ENCODE measurements around the gene SYCE1.
A peak's percentile ranks its signal among the peaks of the same experiment; 100 is the strongest.
"Not testable (repeated sequence)": the region's sequence is repeated elsewhere in the genome, so short reads cannot be mapped to it uniquely, and the experiment has no call there.

Gene SYCE1

DNA sequence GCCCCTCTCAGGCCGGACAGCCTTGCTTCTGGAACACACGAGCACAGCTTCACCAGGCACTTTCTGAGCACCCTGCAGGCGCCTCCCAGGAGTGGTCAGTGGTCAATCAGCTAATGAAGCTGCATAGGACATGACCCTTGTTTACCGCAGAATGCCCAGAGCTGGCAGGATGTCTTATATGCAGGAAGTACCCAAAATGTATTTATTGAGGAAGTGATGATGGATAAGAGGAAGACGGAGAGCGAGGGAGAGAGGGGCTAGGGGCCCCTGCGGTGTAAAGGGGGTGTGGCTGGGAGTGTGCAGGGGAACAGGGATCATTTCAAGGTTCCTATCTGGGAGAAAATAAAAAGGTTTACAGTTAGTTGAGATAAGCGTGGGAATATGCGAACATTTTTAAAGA, 34.9 kb downstream of the SYCE1 start:
- no peak for ATAC-seq
- H3K36me3 Mint-ChIP-seq, result no peaks in the 10 kb centered on the region
- H3K27me3 Mint-ChIP-seq, result peaks cover 87% of the 10 kb centered on the region
- no peak overlapping the region for H3K4me3 Mint-ChIP-seq
- H3K27ac Mint-ChIP-seq, result no peak overlapping the region
- H3K9me3 Mint-ChIP-seq, result no peaks in the 10 kb centered on the region
- H3K4me1 Mint-ChIP-seq, result peaks cover 22% of the 10 kb centered on the region

DNA sequence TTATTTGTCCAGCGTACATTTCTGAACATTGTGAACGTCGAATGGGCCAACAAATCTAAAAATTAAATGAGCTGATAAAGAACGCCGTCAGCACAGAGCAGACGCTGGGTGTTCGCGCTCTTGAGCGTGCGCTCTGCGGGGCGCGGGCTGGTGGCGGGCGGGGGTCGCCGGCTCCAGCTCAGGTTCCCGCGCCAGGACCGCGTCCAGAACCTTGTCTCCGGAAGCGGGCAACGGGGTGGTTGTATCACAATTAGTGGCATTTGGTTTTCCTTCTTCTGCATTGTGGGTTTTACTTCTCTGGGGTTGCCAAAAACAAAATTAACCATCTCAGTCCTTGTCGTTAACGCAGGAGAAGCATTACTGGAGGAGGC, 35.8 kb downstream of the SYCE1 start:
- Mint-ChIP-seq H3K4me3 (peak overlapping the region; percentile 44), H3K9me3 (no peaks in the 10 kb centered on the region), H3K4me1 (peaks cover 22% of the 10 kb centered on the region), H3K36me3 (no peaks in the 10 kb centered on the region), H3K27ac (no peak overlapping the region), H3K27me3 (peaks cover 89% of the 10 kb centered on the region)
- ATAC-seq, result no peak

GRCh38 chr10:133528845-133529575, 36.4 kb downstream of the SYCE1 start:
- Mint-ChIP-seq H3K4me1 (peaks cover 22% of the 10 kb centered on the region), H3K27ac (no peak overlapping the region), H3K4me3 (peak overlapping the region; percentile 55), H3K36me3 (no peaks in the 10 kb centered on the region), H3K27me3 (peaks cover 86% of the 10 kb centered on the region), H3K9me3 (no peaks in the 10 kb centered on the region)
- ATAC-seq, result no peak

DNA sequence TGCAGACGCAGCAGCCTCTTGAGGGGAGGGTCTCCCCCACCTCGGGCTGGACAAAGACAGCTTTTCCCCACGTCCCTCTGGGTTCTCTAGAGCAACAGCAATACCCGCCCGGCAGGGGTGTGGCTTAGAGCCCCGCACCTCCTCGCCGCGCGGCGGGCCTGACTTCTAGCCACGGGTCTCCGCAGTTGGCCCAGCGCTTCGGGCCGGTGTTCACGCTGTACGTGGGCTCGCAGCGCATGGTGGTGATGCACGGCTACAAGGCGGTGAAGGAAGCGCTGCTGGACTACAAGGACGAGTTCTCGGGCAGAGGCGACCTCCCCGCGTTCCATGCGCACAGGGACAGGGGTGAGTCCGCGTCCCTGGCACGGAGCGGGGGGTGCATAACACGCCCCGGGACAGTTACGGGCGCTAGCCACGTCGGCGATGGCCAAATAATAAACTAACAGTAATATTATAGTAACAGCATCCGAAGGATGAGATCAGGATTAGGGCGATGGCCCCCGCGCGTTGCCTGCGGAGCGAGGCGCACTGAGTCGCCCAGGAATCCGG, 37.0 kb downstream of the SYCE1 start:
- peaks cover 79% of the 10 kb centered on the region for H3K27me3 Mint-ChIP-seq
- peaks cover 22% of the 10 kb centered on the region for H3K4me1 Mint-ChIP-seq
- peaks cover 2% of the 10 kb centered on the region for H3K9me3 Mint-ChIP-seq
- no peak for ATAC-seq
- H3K4me3 Mint-ChIP-seq, result no peak overlapping the region
- H3K27ac Mint-ChIP-seq, result no peak overlapping the region
- no peaks in the 10 kb centered on the region for H3K36me3 Mint-ChIP-seq

- Mint-ChIP-seq H3K27me3 (peaks cover 74% of the 10 kb centered on the region), H3K9me3 (peaks cover 5% of the 10 kb centered on the region), H3K4me1 (peaks cover 22% of the 10 kb centered on the region), H3K36me3 (no peaks in the 10 kb centered on the region), H3K4me3 (no peak overlapping the region), H3K27ac (no peak overlapping the region)
- no peak for ATAC-seq
Measured at GRCh38 chr10:133527771-133528271, 37.6 kb downstream of the SYCE1 start.

GRCh38 chr10:133526957-133527588, 38.3 kb downstream of the SYCE1 start, which contains the start of gene CYP2E1:
TSS of gene CYP2E1 (plus strand) at chr10:133527363. CDS start at chr10:133527396, 33 bp downstream.
- Mint-ChIP-seq H3K4me3 (no peak within 1 kb of the TSS), H3K27me3 (peaks cover 68% of the 10 kb centered on the region), H3K9me3 (peaks cover 5% of the 10 kb centered on the region)

DNA sequence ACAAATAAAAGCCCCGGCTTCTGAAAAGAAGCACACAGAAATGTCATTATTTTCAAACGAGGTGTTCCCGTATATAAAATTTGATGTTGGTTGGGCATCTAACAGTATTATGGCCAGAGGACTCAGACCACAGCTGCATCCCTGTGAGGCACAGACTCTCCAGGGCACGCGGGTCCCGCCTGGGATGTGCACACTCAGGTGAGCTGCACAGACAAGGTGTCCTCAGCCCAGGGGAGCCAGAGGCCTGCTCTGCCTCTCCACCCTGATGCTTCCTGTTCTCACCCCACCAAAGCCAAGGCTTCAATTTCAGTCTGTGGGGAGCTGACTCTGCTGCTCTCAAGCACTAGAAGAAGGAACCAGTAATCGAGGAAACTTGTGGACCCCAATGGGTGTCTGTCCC, 39.9 kb downstream of the SYCE1 start:
- Mint-ChIP-seq H3K4me3 (no peak overlapping the region), H3K27me3 (peaks cover 52% of the 10 kb centered on the region), H3K27ac (no peak overlapping the region), H3K36me3 (no peaks in the 10 kb centered on the region), H3K9me3 (peaks cover 5% of the 10 kb centered on the region), H3K4me1 (peaks cover 22% of the 10 kb centered on the region)
- no peak for ATAC-seq

More at GRCh38 chr10:133526957-133527588, 38.3 kb downstream of the SYCE1 start, which contains the start of gene CYP2E1:
- H3K36me3 Mint-ChIP-seq, result no peaks in the 10 kb centered on the region
- H3K4me1 Mint-ChIP-seq, result peaks cover 22% of the 10 kb centered on the region
- no peak for ATAC-seq
- H3K27ac Mint-ChIP-seq, result no peak within 1 kb of the TSS

DNA sequence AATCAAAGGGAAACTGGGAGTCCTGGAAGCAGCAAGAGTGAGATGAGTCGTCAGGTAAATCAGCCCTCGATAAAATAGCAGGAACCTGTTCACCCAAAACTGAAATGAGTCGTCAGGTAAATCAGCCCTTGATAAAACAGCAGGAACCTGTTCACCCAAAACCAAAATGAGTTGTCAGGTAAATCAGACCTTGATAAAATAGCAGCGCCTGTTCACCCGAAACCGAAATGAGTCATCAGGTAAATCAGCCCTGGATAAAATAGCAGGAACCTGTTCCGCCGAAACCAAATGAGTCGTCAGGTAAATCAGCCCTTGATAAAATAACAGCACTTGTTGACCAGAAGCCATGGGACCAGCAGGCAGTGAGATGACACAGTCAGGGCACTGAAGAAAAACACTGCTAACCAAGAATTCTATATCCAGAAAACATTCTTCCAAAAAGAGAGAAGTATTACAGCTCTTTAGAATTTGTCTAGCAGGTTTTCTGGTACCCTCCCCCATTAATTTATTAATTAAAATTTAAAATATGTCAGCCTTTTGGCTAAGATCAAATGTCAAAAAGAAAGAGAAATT, 41.7 kb downstream of the SYCE1 start:
- peaks cover 13% of the 10 kb centered on the region for H3K4me1 Mint-ChIP-seq
- no peak overlapping the region for H3K27ac Mint-ChIP-seq
- H3K9me3 Mint-ChIP-seq, result peaks cover 5% of the 10 kb centered on the region
- no peak for ATAC-seq
- H3K4me3 Mint-ChIP-seq, result no peak overlapping the region
- H3K36me3 Mint-ChIP-seq, result no peaks in the 10 kb centered on the region
- peaks cover 35% of the 10 kb centered on the region for H3K27me3 Mint-ChIP-seq

- peak overlapping the region; percentile 55 for H3K27ac Mint-ChIP-seq
- H3K4me3 Mint-ChIP-seq, result peak overlapping the region; percentile 69
Measured at GRCh38 chr10:133520193-133520738, 45.1 kb downstream of the SYCE1 start.

GRCh38 chr10:133518517-133518916, 46.9 kb downstream of the SYCE1 start:
- peaks cover 13% of the 10 kb centered on the region for H3K4me1 Mint-ChIP-seq
- H3K27ac Mint-ChIP-seq, H3K4me3 Mint-ChIP-seq, H3K36me3 Mint-ChIP-seq, ATAC-seq, H3K27me3 Mint-ChIP-seq, H3K9me3 Mint-ChIP-seq: not testable (repeated sequence)

More at GRCh38 chr10:133520193-133520738, 45.1 kb downstream of the SYCE1 start:
- Mint-ChIP-seq H3K27me3 (peaks cover under 1% of the 10 kb centered on the region), H3K4me1 (peaks cover 13% of the 10 kb centered on the region), H3K9me3 (peaks cover 8% of the 10 kb centered on the region), H3K36me3 (no peaks in the 10 kb centered on the region)
- ATAC-seq, result peak; percentile 99

DNA sequence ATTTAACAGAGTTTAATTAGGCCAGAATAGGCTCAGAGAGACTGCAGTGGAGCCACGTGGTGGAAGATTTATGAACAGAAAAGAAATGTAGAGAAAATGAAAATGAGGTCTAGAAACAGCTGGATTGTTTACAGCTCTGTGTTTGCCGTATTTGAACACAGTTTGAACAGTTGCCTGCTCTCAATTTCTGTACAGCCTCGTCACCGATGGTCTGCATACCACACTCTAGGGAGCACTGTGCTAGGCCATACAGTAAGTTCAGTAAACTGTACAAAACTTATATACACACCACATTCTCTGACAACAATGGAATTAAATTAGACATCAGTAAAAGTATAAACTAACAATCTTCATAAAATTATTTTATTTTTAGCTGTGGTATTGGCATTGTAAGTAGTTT, 49.3 kb downstream of the SYCE1 start:
- H3K36me3 Mint-ChIP-seq, result no peaks in the 10 kb centered on the region
- peaks cover 13% of the 10 kb centered on the region for H3K4me1 Mint-ChIP-seq
- no peak for ATAC-seq
- H3K27me3 Mint-ChIP-seq, result peaks cover 24% of the 10 kb centered on the region
- no peak overlapping the region for H3K27ac Mint-ChIP-seq
- H3K4me3 Mint-ChIP-seq, result no peak overlapping the region
- peaks cover 3% of the 10 kb centered on the region for H3K9me3 Mint-ChIP-seq

- Mint-ChIP-seq H3K4me3 (no peak overlapping the region), H3K4me1 (peaks cover 8% of the 10 kb centered on the region), H3K36me3 (no peaks in the 10 kb centered on the region), H3K9me3 (peaks cover 3% of the 10 kb centered on the region), H3K27me3 (peaks cover 29% of the 10 kb centered on the region), H3K27ac (no peak overlapping the region)
- ATAC-seq, result no peak
Measured at GRCh38 chr10:133515471-133515870, 49.9 kb downstream of the SYCE1 start.

DNA sequence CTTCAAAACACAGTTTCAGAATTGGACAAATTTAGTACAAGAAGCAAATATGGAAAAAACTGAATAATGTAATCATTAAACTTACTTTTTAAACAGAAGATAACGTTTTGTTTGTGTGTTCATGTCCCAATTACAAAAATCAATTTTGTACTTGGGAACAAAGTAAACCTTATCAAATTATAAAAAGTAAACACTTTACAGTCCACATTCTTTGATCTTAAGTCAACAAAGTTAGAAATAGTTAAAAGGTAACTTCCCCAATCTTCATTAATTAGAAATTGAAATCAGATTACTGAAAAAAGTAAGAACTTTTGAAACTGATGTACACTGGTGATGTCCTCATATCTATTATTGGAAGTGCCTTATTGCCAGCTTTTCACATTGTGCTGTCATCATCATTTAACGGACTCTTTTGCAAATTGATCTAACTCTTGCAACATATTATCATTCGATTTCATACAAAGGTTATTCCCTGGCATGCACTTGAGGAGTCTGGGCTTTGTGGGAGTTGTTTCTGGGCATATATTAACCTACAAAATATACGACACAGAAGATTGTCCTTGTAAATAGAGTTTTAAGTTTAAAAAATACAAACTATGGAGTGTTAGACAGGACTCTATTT, 53.4 kb downstream of the SYCE1 start:
- Mint-ChIP-seq H3K9me3 (peaks cover 12% of the 10 kb centered on the region), H3K27ac (no peak overlapping the region), H3K4me1 (no peaks in the 10 kb centered on the region), H3K4me3 (no peak overlapping the region), H3K27me3 (peaks cover 52% of the 10 kb centered on the region), H3K36me3 (peaks cover 10% of the 10 kb centered on the region)
- ATAC-seq, result no peak

DNA sequence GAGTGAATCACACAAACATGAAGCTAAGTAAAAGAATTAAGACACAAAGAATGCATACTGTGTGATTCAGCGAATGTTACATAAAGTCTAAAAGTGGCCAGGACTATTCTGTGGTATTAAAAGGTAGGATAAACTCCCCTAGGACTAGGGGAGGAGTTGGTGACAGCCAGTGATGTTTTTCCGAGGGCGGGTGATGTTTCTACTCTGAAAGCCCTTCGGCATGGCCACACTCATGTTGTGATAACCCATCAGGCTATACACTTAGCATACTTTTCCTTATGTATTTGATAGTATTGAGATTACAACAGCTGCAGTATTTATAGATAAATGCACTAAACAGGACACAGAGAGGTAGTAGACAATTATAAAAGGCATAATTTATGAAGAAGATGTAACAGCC, 54.0 kb downstream of the SYCE1 start:
- Mint-ChIP-seq H3K9me3 (peaks cover 12% of the 10 kb centered on the region), H3K27me3 (peaks cover 52% of the 10 kb centered on the region), H3K4me1 (no peaks in the 10 kb centered on the region), H3K27ac (no peak overlapping the region), H3K36me3 (peaks cover 10% of the 10 kb centered on the region), H3K4me3 (no peak overlapping the region)
- ATAC-seq, result no peak

DNA sequence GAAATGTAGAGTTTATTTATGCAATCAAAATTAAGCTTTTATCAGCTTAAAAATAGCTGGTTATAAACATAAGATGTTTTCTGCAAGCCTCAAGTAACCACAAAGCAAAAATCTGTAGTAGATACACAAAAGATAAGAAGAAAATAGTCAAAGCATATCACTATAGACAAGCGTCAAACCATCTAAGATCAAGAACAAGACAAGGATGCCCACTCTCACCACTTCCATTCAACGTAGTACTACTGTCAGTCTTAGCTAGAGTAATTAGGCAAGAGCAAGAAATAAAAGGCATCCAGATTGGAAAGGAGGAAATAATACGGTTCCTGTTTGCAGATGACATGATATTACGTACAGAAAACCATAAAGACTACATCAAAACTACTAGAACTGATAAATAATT, 55.7 kb downstream of the SYCE1 start:
- peaks cover 12% of the 10 kb centered on the region for H3K9me3 Mint-ChIP-seq
- H3K36me3 Mint-ChIP-seq, result peaks cover 10% of the 10 kb centered on the region
- peaks cover 52% of the 10 kb centered on the region for H3K27me3 Mint-ChIP-seq
- no peaks in the 10 kb centered on the region for H3K4me1 Mint-ChIP-seq
- no peak overlapping the region for H3K4me3 Mint-ChIP-seq
- ATAC-seq, result no peak
- H3K27ac Mint-ChIP-seq, result no peak overlapping the region
